HEK293 (cell line): Measurements from ENCODE around the gene DOK7.

Experiments
- CTCF ChIA-PET: fragments of 350-600 bp; formaldehyde crosslinking; extraction: SDS; loops from one replicate; lab custom pipeline; 2021; ENCODE audit warnings: antibody characterized with exemption; lab: Yijun Ruan, JAX
- POLR2A ChIA-PET: fragments of 300-600 bp; formaldehyde crosslinking; extraction: SDS; loops from one replicate; lab custom pipeline; 2020; ENCODE audit warnings: antibody characterized with exemption, inconsistent platforms; lab: Yijun Ruan, JAX
- H3K27ac ChIP-seq: fragments of 200-500 bp; sonication (Bioruptor generic); 2 replicates; pipeline ENCODE4 v1.5.1; 2014; ENCODE audit warnings: low read depth, low read length, control low read depth, inconsistent platforms; ENCODE audit errors: extremely low read depth
- H3K36me3 ChIP-seq, 2 experiments: fragments of 200-500 bp in 1 of 2; sonication (Bioruptor generic) in 1 of 2; 1 replicate in 1 of 2; 2 replicates in 1 of 2; pipeline ENCODE4 v1.5.1; 2014 to 2017; ENCODE audit warnings: inconsistent platforms in 2 of 2, low read length in 2 of 2; ENCODE audit not compliant: control insufficient read depth in 2 of 2, insufficient read depth in 1 of 2
- H3K4me1 ChIP-seq: fragments of 200-500 bp; sonication (Bioruptor generic); 2 replicates; pipeline ENCODE4 v1.5.1; 2014; ENCODE audit warnings: mild to moderate bottlenecking, low read length, inconsistent platforms; ENCODE audit not compliant: control insufficient read depth, insufficient read depth
- H3K4me3 ChIP-seq: 2 replicates; pipeline ENCODE4 v1.5.1; 2011; ENCODE audit warnings: low read depth, mild to moderate bottlenecking, control low read depth, low read length, moderate library complexity
- H3K9me3 ChIP-seq: fragments of 200-500 bp; sonication (Bioruptor generic); 2 replicates; pipeline ENCODE4 v1.5.1; 2014; ENCODE audit warnings: low read depth, low read length, inconsistent platforms; ENCODE audit not compliant: control insufficient read depth, insufficient read depth
- FEZF1 ChIP-seq: fragments of 450-650 bp; formaldehyde crosslinking; IDR thresholded peaks from 2 replicates; pipeline ENCODE4 v1.5.1; 2016; ENCODE audit warnings: missing biosample characterization, missing genetic modification characterization
- HIC1 ChIP-seq: fragments of 450-650 bp; formaldehyde crosslinking; IDR thresholded peaks from 2 replicates; pipeline ENCODE4 v1.5.1; 2016; ENCODE audit warnings: missing biosample characterization, missing genetic modification characterization
- PRDM6 ChIP-seq: fragments of 450-650 bp; formaldehyde crosslinking; IDR thresholded peaks from 2 replicates; pipeline ENCODE4 v1.5.1; 2017; ENCODE audit warnings: missing biosample characterization, missing genetic modification characterization
- SETDB1 ChIP-seq: IDR thresholded peaks from one replicate; pipeline ENCODE4 v1.6.1; 2017; ENCODE audit warnings: mild to moderate bottlenecking, low read length, moderate library complexity, mixed read lengths; ENCODE audit not compliant: insufficient read length
- TRIM28 ChIP-seq: IDR thresholded peaks from 2 replicates; pipeline ENCODE4 v1.6.1; 2011; ENCODE audit warnings: low read length, control low read depth, borderline replicate concordance
- YY1 ChIP-seq: fragments of 450-650 bp; formaldehyde crosslinking; IDR thresholded peaks from 2 replicates; pipeline ENCODE4 v1.5.1; 2018; ENCODE audit warnings: missing biosample characterization, missing genetic modification characterization
- ZBTB26 ChIP-seq: fragments of 450-650 bp; formaldehyde crosslinking; optimal IDR thresholded peaks from 2 replicates; pipeline ENCODE3; 2016; ENCODE audit warnings: missing biosample characterization, mild to moderate bottlenecking, missing genetic modification characterization
- ZFP69B ChIP-seq: fragments of 450-650 bp; formaldehyde crosslinking; IDR thresholded peaks from 2 replicates; pipeline ENCODE4 v1.5.1; 2016; ENCODE audit warnings: missing biosample characterization, missing genetic modification characterization
- ZIC2 ChIP-seq: fragments of 450-650 bp; formaldehyde crosslinking; IDR thresholded peaks from 2 replicates; pipeline ENCODE4 v1.5.1; 2016; ENCODE audit warnings: missing biosample characterization, missing genetic modification characterization
- ZNF19 ChIP-seq: fragments of 450-650 bp; formaldehyde crosslinking; IDR thresholded peaks from 2 replicates; pipeline ENCODE4; 2016; ENCODE audit warnings: missing biosample characterization, missing genetic modification characterization, low read depth
- ZNF23 ChIP-seq: fragments of 450-650 bp; formaldehyde crosslinking; IDR thresholded peaks from 2 replicates; pipeline ENCODE4 v1.5.1; 2016; ENCODE audit warnings: missing biosample characterization, missing genetic modification characterization, borderline replicate concordance
- ZNF239 ChIP-seq: fragments of 450-650 bp; formaldehyde crosslinking; IDR thresholded peaks from 2 replicates; pipeline ENCODE4 v1.5.1; 2016; ENCODE audit warnings: missing biosample characterization, missing genetic modification characterization
- ZNF26 ChIP-seq: fragments of 450-650 bp; formaldehyde crosslinking; IDR thresholded peaks from 2 replicates; pipeline ENCODE4 v1.5.1; 2016; ENCODE audit warnings: missing biosample characterization, missing genetic modification characterization
- ZNF335 ChIP-seq: fragments of 450-650 bp; formaldehyde crosslinking; conservative IDR thresholded peaks from 2 replicates; pipeline ENCODE4 v1.5.1; 2016; ENCODE audit warnings: missing biosample characterization, missing genetic modification characterization
- ZNF654 ChIP-seq: fragments of 450-650 bp; formaldehyde crosslinking; IDR thresholded peaks from 2 replicates; pipeline ENCODE4 v1.5.1; 2016; ENCODE audit warnings: low read depth, missing biosample characterization, missing genetic modification characterization
- ZNF768 ChIP-seq: fragments of 450-650 bp; formaldehyde crosslinking; IDR thresholded peaks from 2 replicates; pipeline ENCODE4 v1.5.1; 2018; ENCODE audit warnings: missing biosample characterization, mild to moderate bottlenecking, missing genetic modification characterization

The DOK7 gene

DNA sequence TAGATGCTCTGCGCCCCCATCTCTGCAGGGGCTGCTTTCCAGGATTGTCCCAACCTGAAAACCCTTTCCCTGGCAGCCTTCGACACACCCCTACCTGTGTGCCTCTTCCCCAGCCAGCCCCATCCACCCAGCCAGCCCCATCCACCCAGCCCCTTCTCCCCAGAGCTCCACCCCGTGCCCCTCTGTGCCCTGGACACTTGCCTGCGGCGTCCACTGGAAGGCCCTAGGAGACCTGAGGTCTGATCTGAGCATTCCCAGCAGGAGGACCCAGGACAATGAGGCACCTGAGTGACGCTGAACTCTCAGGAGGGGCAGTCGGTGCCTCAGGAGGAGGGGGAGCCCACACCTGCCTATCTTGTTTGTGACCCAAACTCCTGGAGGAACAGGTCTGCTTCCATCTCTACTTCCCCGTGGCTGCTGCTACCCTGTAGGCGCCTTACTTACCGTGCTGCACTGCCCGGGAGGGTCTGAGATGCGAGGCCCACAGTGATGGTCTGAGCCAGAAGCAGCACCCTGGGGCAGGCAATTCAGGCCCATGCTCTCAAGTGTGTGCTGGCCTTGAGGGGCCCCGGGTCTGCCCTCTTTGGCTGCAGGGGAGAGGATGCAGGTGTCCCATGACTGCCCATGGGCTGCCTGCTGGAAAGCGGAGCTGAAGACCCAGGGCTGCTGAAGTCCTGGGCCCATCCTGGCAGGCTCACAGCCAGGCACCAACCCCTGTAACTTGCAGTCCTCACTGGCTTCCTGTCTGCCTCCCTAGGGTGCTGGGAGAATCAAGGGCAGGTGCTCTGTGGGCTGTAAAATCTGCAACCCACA is 64.2 kb downstream of the DOK7 start:
- peaks cover 0 to 77% of the 10 kb centered on the region in 2 experiments; a peak in 2 of 3 replicates for H3K36me3 ChIP-seq
- H3K4me1 ChIP-seq = peaks cover 3% of the 10 kb centered on the region; the same call in 1 of the 2 replicates
- H3K9me3 ChIP-seq = no peaks in the 10 kb centered on the region
- ChIA-PET POLR2A (interaction anchor here (1.7 kb wide), 1 partner anchor 22 kb away, joined by 4 read pairs; no protein-coding TSS in a partner anchor), CTCF (no interaction called here)
- H3K27ac ChIP-seq = no peak overlapping the region
- H3K4me3 ChIP-seq = no peak overlapping the region
- TF ChIP-seq ZBTB26 = no peak
- TF ChIP-seq ZNF19 = no peak
- no peak for TF ChIP-seq TRIM28
- 0 out of 2 replicates have a peak, but pooled peaks have one; percentile 21 for TF ChIP-seq ZNF335
- no peak for TF ChIP-seq PRDM6 (tag by site-specific recombination)
- TF ChIP-seq ZNF26 (tag by site-specific recombination) = no peak
- TF ChIP-seq ZIC2 = peak; percentile 98
- no peak for TF ChIP-seq YY1 (tag by site-specific recombination)
- no peak for TF ChIP-seq ZNF768 (tag by site-specific recombination)
- no peak for TF ChIP-seq ZFP69B (tag by site-specific recombination)
- TF ChIP-seq SETDB1 = no peak

GRCh38 chr4:3527914-3528876 is 65.1 kb downstream of the DOK7 start:
- POLR2A ChIA-PET = no interaction called here

More at GRCh38 chr4:3527914-3528876, 65.1 kb downstream of the DOK7 start:
- CTCF ChIA-PET = no interaction called here
- no peak overlapping the region for H3K4me3 ChIP-seq
- H3K36me3 ChIP-seq = peaks cover 0 to 68% of the 10 kb centered on the region in 2 experiments; a peak in 2 of 3 replicates
- H3K9me3 ChIP-seq = no peaks in the 10 kb centered on the region
- H3K4me1 ChIP-seq = peaks cover 3% of the 10 kb centered on the region; the same call in 1 of the 2 replicates
- H3K27ac ChIP-seq = no peak overlapping the region
- TF ChIP-seq HIC1 (tag by site-specific recombination) (0 out of 2 replicates have a peak, but pooled peaks have one; percentile 15), ZNF23 (no peak), ZNF239 (no peak), FEZF1 (tag by site-specific recombination) (no peak), ZNF654 (tag by site-specific recombination) (no peak)
